Spinal cord (tissue), 10 donors: ENCODE results near the gene PRR3. TPM values are rescaled to one million over a fixed set of nuclear protein-coding genes. Genes with fewer than 3 reads are reported as not detected.

Source experiments
- DNase-seq, 6 donors: peaks; one replicate each; pipeline versions ENCODE4 v3.0.0 to v3.0.0-alpha.2; 2013 to 2015; ENCODE audit warnings: low spot score in 6 of 6, low read depth in 4 of 6
- H3K27ac ChIP-seq: one replicate; pipeline ENCODE4 v1.5.1; 2013; ENCODE audit warnings: low read depth, low read length, control low read depth
- H3K27me3 ChIP-seq: one replicate; pipeline ENCODE4 v1.6.1; 2013; ENCODE audit warnings: low read length; ENCODE audit not compliant: control insufficient read depth, insufficient read depth
- H3K36me3 ChIP-seq: one replicate; pipeline ENCODE4 v1.6.1; 2013; ENCODE audit warnings: low read length; ENCODE audit not compliant: control insufficient read depth, insufficient read depth
- H3K4me1 ChIP-seq: one replicate; pipeline ENCODE4 v1.6.1; 2013; ENCODE audit warnings: low read length; ENCODE audit not compliant: control insufficient read depth, insufficient read depth
- H3K4me3 ChIP-seq: one replicate; pipeline ENCODE4 v1.5.1; 2013; ENCODE audit warnings: low read depth, low read length, control low read depth
- H3K9me3 ChIP-seq: one replicate; pipeline ENCODE4 v1.6.1; 2013; ENCODE audit warnings: low read length; ENCODE audit not compliant: control insufficient read depth, insufficient read depth
- WGBS: methylation state at CpG from one replicate; pipeline ENCODE4 v1.1.5; 2013; ENCODE audit warnings: missing lambda C conversion rate; ENCODE audit not compliant: insufficient coverage; 5-methylcytosine and 5-hydroxymethylcytosine counted together
- polyA plus RNA-seq, 2 donors: library from polyadenylated mRNA; unstranded; fragments of 120-200 nt; gene quantifications; one replicate each; pipeline ENCODE4 v1.2.1, GENCODE V29; 2013; ENCODE audit not compliant: insufficient read length in 2 of 2
- small RNA-seq: library from RNA; depleted of rRNA; stranded (forward); fragments of <200 nt; gene quantifications from one replicate; pipeline ENCODE3, GENCODE V24; 2014; ENCODE audit warnings: low replicate concordance
- total RNA-seq, 2 donors: library from RNA; depleted of rRNA in 1 of 2; stranded (reverse); fragments of 120-200 nt in 1 of 2; fragments of >200 nt in 1 of 2; gene quantifications; one replicate each; pipeline versions ENCODE4 v1.2.3 to v1.2.4, GENCODE V29; 2013 to 2014
- donor health status: healthy.

Gene PRR3
- total and polyA plus RNA-seq, 4 donors: 8.3 to 46.0 (median 29.8) TPM

- Histone ChIP-seq H3K9me3 (no peaks in the 10 kb centered on the region), H3K4me1 (no peaks in the 10 kb centered on the region), H3K27me3 (no peaks in the 10 kb centered on the region), H3K36me3 (peaks cover 74% of the 10 kb centered on the region), H3K27ac (no peak overlapping the region), H3K4me3 (no peak overlapping the region)
- 95% methylated on average over 23 of the region's 39 CpGs for WGBS
- DNase-seq: no peak
Observed at GRCh38 chr6:30601815-30602641, 44.9 kb downstream of the PRR3 start.

DNA sequence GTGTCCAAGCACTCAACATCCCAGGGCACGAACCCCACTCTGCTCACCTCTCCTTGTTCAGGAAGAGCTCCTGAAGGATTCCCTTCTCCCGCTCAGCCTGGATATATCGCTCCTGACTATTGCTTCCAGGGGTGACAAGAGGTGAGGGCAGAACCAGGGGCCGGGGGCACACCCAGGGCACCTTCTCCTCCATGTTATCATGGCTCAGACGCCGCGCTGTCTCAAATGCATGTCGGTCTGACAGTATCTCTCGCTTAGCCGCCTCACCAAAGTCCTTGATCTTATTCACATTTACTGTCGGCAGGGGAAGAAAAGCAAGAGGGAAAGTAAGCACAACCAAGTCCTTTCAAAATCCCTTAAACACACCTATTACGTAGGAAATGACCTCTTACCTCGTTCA lies 46.9 kb downstream of the PRR3 start:
- H3K36me3 ChIP-seq: peaks cover 85% of the 10 kb centered on the region
- no peak overlapping the region for H3K27ac ChIP-seq
- 96% methylated on average over 13 of the region's 13 CpGs for WGBS
- H3K9me3 ChIP-seq: no peaks in the 10 kb centered on the region
- H3K4me1 ChIP-seq: no peaks in the 10 kb centered on the region
- no peak overlapping the region for H3K4me3 ChIP-seq
- DNase-seq: no peak
- no peaks in the 10 kb centered on the region for H3K27me3 ChIP-seq

DNA sequence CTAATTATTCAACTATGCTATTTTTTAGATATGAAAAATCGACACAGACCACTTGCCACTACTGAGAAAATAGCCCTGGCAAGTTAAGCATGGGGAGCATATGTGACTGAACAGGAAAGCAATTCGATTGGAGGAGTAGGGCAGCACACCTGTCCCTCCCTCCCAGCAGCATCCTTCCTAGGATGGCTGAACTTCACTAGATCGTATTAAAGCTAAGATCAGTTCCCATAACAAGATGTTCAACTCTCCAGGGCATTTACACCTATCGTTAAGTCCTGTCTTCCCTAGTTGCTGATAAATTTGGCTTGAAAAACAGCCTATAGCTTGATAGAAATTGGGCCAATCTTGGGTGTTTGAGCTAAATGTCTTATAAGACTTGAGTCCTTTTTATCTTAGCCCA lies 53.0 kb downstream of the PRR3 start:
- DNase-seq: no peak
- Histone ChIP-seq H3K4me3 (no peak overlapping the region), H3K4me1 (peaks cover 3% of the 10 kb centered on the region), H3K9me3 (no peaks in the 10 kb centered on the region), H3K36me3 (peaks cover 36% of the 10 kb centered on the region), H3K27ac (no peak overlapping the region), H3K27me3 (no peaks in the 10 kb centered on the region)
- no CpG with 5 or more reads among the region's 4 CpGs for WGBS

- peaks cover 3% of the 10 kb centered on the region for H3K4me1 ChIP-seq
- 86% methylated on average over 5 of the region's 9 CpGs for WGBS
- no peaks in the 10 kb centered on the region for H3K9me3 ChIP-seq
- no peak for DNase-seq
- no peaks in the 10 kb centered on the region for H3K27me3 ChIP-seq
- no peak overlapping the region for H3K4me3 ChIP-seq
- no peak overlapping the region for H3K27ac ChIP-seq
- peaks cover 24% of the 10 kb centered on the region for H3K36me3 ChIP-seq
Observed at GRCh38 chr6:30611150-30611855, 54.2 kb downstream of the PRR3 start.

- no CpG with 5 or more reads among the region's 2 CpGs for WGBS
- DNase-seq: no peak
- no peaks in the 10 kb centered on the region for H3K27me3 ChIP-seq
- peaks cover 24% of the 10 kb centered on the region for H3K36me3 ChIP-seq
- H3K4me3 ChIP-seq: no peak overlapping the region
- H3K4me1 ChIP-seq: peaks cover 3% of the 10 kb centered on the region
- no peak overlapping the region for H3K27ac ChIP-seq
- no peaks in the 10 kb centered on the region for H3K9me3 ChIP-seq
Observed at GRCh38 chr6:30611856-30612194, 54.7 kb downstream of the PRR3 start.

- peaks cover 26% of the 10 kb centered on the region for H3K36me3 ChIP-seq
- H3K4me3 ChIP-seq: no peak overlapping the region
- H3K9me3 ChIP-seq: no peaks in the 10 kb centered on the region
- no peaks in the 10 kb centered on the region for H3K27me3 ChIP-seq
- peak overlapping the region; percentile 74 for H3K27ac ChIP-seq
- peaks cover 3% of the 10 kb centered on the region for H3K4me1 ChIP-seq
- DNase-seq: peak in 2 of 6 donors; percentile 43 to 57
- WGBS: no CpG with 5 or more reads among the region's 1 CpG
Observed at GRCh38 chr6:30612213-30612612, 55.1 kb downstream of the PRR3 start.

GRCh38 chr6:30612687-30613248 lies 55.7 kb downstream of the PRR3 start:
- Histone ChIP-seq H3K27ac (peak overlapping the region; percentile 74), H3K4me1 (peaks cover 3% of the 10 kb centered on the region), H3K27me3 (no peaks in the 10 kb centered on the region), H3K9me3 (no peaks in the 10 kb centered on the region), H3K36me3 (peaks cover 25% of the 10 kb centered on the region), H3K4me3 (no peak overlapping the region)
- peak in 1 of 6 donors; percentile 51 for DNase-seq
- WGBS: 67% methylated on average over 4 of the region's 6 CpGs

Small RNAs within 50 kb of the gene (small RNA-seq; reads per million reads assigned to genes)
- gene MIR877: 3.8 reads per million, percentile 94 among the genes with 10 or more reads in this experiment

Other genes with a start within 250 kb of the PRR3 start
- 10 to 100 TPM in 1 of 2 donors, 1 to 10 TPM in 1; 7.4 to 13.1 TPM for gene TRIM39, start 230.4 kb upstream of the PRR3 start, total RNA-seq
- gene TRIM39, start 230.4 kb upstream of the PRR3 start, polyA plus RNA-seq: 10 to 100 TPM; 11.3 to 11.8 TPM
- gene RPP21, start 212.1 kb upstream of the PRR3 start, total RNA-seq: 10 to 100 TPM; 15.7 to 41.3 TPM
- 10 to 100 TPM; 49.1 to 56.9 TPM for gene RPP21, start 212.1 kb upstream of the PRR3 start, polyA plus RNA-seq
- gene HLA-E, start 67.8 kb upstream of the PRR3 start, total RNA-seq: 100 to 1,000 TPM; 104 to 173 TPM
- gene HLA-E, start 67.8 kb upstream of the PRR3 start, polyA plus RNA-seq: 10 to 100 TPM; 78.9 to 81.2 TPM
- gene GNL1, start 806 bp upstream of the PRR3 start, total RNA-seq: 10 to 100 TPM; 40.3 to 72.0 TPM
- 10 to 100 TPM; 82.7 to 97.1 TPM for gene GNL1, start 806 bp upstream of the PRR3 start, polyA plus RNA-seq
- 10 to 100 TPM; 26.4 to 41.0 TPM for gene ABCF1, start 14.1 kb downstream of the PRR3 start, total RNA-seq
- gene ABCF1, start 14.1 kb downstream of the PRR3 start, polyA plus RNA-seq: 10 to 100 TPM; 59.5 to 60.6 TPM
- 10 to 100 TPM; 26.0 to 56.9 TPM for gene PPP1R10, start 59.9 kb downstream of the PRR3 start, total RNA-seq
- gene PPP1R10, start 59.9 kb downstream of the PRR3 start, polyA plus RNA-seq: 10 to 100 TPM; 45.2 to 46.6 TPM
- 10 to 100 TPM; 40.5 to 61.9 TPM for gene MRPS18B, start 60.5 kb downstream of the PRR3 start, total RNA-seq
- gene MRPS18B, start 60.5 kb downstream of the PRR3 start, polyA plus RNA-seq: 10 to 100 TPM; 45.4 to 46.1 TPM
- gene ATAT1, start 69.6 kb downstream of the PRR3 start, total RNA-seq: 10 to 100 TPM; 18.7 to 27.2 TPM
- 100 to 1,000 TPM; 175 to 184 TPM for gene ATAT1, start 69.6 kb downstream of the PRR3 start, polyA plus RNA-seq
- 10 to 100 TPM in 1 of 2 donors, 1 to 10 TPM in 1; 8.5 to 11.8 TPM for gene C6orf136, start 89.8 kb downstream of the PRR3 start, total RNA-seq
- 10 to 100 TPM; 35.5 to 51.1 TPM for gene C6orf136, start 89.8 kb downstream of the PRR3 start, polyA plus RNA-seq
- gene DHX16, start 115.7 kb downstream of the PRR3 start, total RNA-seq: 10 to 100 TPM; 17.9 to 29.7 TPM
- 10 to 100 TPM; 30.9 to 35.2 TPM for gene DHX16, start 115.7 kb downstream of the PRR3 start, polyA plus RNA-seq
- 10 to 100 TPM; 14.5 to 28.9 TPM for gene PPP1R18, start 129.3 kb downstream of the PRR3 start, total RNA-seq
- gene PPP1R18, start 129.3 kb downstream of the PRR3 start, polyA plus RNA-seq: 10 to 100 TPM; 46.7 to 49.3 TPM
- 1 to 10 TPM; 1.9 to 7.3 TPM for gene NRM, start 133.7 kb downstream of the PRR3 start, total RNA-seq
- 10 to 100 TPM; 19.8 to 23.6 TPM for gene NRM, start 133.7 kb downstream of the PRR3 start, polyA plus RNA-seq
- gene MDC1, start 160.0 kb downstream of the PRR3 start, total RNA-seq: 10 to 100 TPM; 13.8 to 16.8 TPM
- gene MDC1, start 160.0 kb downstream of the PRR3 start, polyA plus RNA-seq: 10 to 100 TPM; 35.1 to 40.3 TPM
- 100 to 1,000 TPM; 483 to 700 TPM for gene TUBB, start 163.1 kb downstream of the PRR3 start, total RNA-seq
- 1,000 to 10,000 TPM; 1,177 to 1,220 TPM for gene TUBB, start 163.1 kb downstream of the PRR3 start, polyA plus RNA-seq
- 100 to 1,000 TPM in 1 of 2 donors, 10 to 100 TPM in 1; 69.4 to 106 TPM for gene FLOT1, start 185.4 kb downstream of the PRR3 start, total RNA-seq
- 100 to 1,000 TPM; 208 to 215 TPM for gene FLOT1, start 185.4 kb downstream of the PRR3 start, polyA plus RNA-seq
- 10 to 100 TPM in 1 of 2 donors, 1 to 10 TPM in 1; 6.8 to 23.9 TPM for gene IER3, start 187.3 kb downstream of the PRR3 start, total RNA-seq
- gene IER3, start 187.3 kb downstream of the PRR3 start, polyA plus RNA-seq: 10 to 100 TPM in 1 of 2 donors, 1 to 10 TPM in 1; 9.0 to 11.1 TPM